Measurements from ENCODE around the gene PFKFB3.

PFKFB3 gene

DNA sequence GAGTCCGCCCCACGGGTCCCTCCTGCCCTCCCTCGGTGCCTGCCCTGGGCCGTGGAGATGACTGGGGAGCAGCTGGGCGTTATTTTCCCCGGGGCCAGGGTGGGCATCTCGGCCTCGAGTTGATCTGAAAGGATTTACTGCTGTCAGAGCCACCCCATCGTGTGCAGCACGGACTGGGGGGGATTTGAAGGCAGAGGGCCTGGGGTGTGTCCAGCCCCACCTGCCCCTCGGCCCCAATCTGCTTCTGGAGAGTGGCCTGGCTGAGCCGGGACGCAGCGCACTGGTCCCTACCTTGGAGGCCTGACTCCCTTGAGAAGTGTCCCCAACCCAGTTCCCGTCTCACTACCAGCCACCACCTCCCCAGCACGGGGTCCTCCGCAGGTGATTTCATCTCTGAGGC lies 24.2 kb upstream of the PFKFB3 start:
- H3K27me3 ChIP-seq (ENCODE audit: low read length), result no peaks in the 10 kb centered on the region
- no peak overlapping the region for H3K27ac ChIP-seq (ENCODE audit: low read depth, low read length)
- H3K4me2 ChIP-seq (ENCODE audit: low read depth, low read length, poor library complexity, severe bottlenecking), result no peak overlapping the region
- no peaks in the 10 kb centered on the region for H4K20me1 ChIP-seq (ENCODE audit: low read depth, low read length)
- H3K79me2 ChIP-seq (ENCODE audit: insufficient read depth, low read length), result peaks cover 27% of the 10 kb centered on the region; the same call in 1 of the 2 replicates
- TF ChIP-seq EZH2phosphoT487 (conservative IDR thresholded peaks at IDR 0.05; ENCODE audit: low read length), result no peak
- no peak overlapping the region for H3K4me3 ChIP-seq (ENCODE audit: insufficient read depth, low read length, poor library complexity, severe bottlenecking)
- H3F3A ChIP-seq (ENCODE audit: insufficient read depth), result no peaks in the 10 kb centered on the region
- H3K36me3 ChIP-seq (ENCODE audit: low read length), result no peaks in the 10 kb centered on the region
- no peak overlapping the region for H3K9ac ChIP-seq (ENCODE audit: low read length)
- no peaks in the 10 kb centered on the region for H3K9me3 ChIP-seq (ENCODE audit: insufficient read depth, low read length)
- no peak overlapping the region for H2AFZ ChIP-seq (ENCODE audit: low read depth, low read length, severe bottlenecking)
- H3K9me2 ChIP-seq (replicated peaks; ENCODE audit: insufficient read depth, low read length), result no peaks in the 10 kb centered on the region

DNA sequence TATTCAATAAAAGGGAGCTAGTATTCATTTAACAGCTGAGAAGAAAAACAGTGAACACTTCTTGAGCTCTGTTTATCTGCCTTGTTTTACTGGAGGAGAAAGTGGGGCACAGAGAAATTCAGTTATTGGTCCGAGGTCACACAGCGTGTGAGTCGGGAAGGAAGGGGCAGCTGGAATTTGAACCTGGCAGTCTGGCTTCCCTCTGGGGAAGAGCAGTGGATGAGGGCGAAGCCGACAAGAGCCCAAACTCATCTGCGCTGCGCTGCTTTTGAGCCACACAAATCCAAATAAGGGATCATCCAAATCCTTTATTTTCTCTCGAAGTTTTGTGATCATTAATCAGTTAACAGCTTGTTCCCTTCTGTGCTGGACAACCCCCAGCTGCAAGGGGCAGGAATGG lies 23.7 kb upstream of the PFKFB3 start:
- Histone ChIP-seq H3K4me2 (ENCODE audit: low read depth, low read length, poor library complexity, severe bottlenecking) (no peak overlapping the region), H3K36me3 (ENCODE audit: low read length) (no peaks in the 10 kb centered on the region), H4K20me1 (ENCODE audit: low read depth, low read length) (no peaks in the 10 kb centered on the region), H3F3A (ENCODE audit: insufficient read depth) (no peaks in the 10 kb centered on the region), H2AFZ (ENCODE audit: low read depth, low read length, severe bottlenecking) (no peak overlapping the region), H3K9ac (ENCODE audit: low read length) (no peak overlapping the region), H3K79me2 (ENCODE audit: insufficient read depth, low read length) (peaks cover 23% of the 10 kb centered on the region; the same call in 1 of the 2 replicates), H3K9me2 (replicated peaks; ENCODE audit: insufficient read depth, low read length) (no peaks in the 10 kb centered on the region), H3K27ac (ENCODE audit: low read depth, low read length) (no peak overlapping the region), H3K27me3 (ENCODE audit: low read length) (no peaks in the 10 kb centered on the region), H3K4me3 (ENCODE audit: insufficient read depth, low read length, poor library complexity, severe bottlenecking) (no peak overlapping the region), H3K9me3 (ENCODE audit: insufficient read depth, low read length) (no peaks in the 10 kb centered on the region)
- TF ChIP-seq EZH2phosphoT487 (conservative IDR thresholded peaks at IDR 0.05; ENCODE audit: low read length), result no peak
- TF ChIP-seq, protein P1, sequence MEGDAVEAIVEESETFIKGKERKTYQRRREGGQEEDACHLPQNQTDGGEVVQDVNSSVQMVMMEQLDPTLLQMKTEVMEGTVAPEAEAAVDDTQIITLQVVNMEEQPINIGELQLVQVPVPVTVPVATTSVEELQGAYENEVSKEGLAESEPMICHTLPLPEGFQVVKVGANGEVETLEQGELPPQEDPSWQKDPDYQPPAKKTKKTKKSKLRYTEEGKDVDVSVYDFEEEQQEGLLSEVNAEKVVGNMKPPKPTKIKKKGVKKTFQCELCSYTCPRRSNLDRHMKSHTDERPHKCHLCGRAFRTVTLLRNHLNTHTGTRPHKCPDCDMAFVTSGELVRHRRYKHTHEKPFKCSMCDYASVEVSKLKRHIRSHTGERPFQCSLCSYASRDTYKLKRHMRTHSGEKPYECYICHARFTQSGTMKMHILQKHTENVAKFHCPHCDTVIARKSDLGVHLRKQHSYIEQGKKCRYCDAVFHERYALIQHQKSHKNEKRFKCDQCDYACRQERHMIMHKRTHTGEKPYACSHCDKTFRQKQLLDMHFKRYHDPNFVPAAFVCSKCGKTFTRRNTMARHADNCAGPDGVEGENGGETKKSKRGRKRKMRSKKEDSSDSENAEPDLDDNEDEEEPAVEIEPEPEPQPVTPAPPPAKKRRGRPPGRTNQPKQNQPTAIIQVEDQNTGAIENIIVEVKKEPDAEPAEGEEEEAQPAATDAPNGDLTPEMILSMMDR (IDR thresholded peaks at IDR 0.05; ENCODE audit: insufficient read depth, low read length, poor library complexity, severe bottlenecking), result no peak

DNA sequence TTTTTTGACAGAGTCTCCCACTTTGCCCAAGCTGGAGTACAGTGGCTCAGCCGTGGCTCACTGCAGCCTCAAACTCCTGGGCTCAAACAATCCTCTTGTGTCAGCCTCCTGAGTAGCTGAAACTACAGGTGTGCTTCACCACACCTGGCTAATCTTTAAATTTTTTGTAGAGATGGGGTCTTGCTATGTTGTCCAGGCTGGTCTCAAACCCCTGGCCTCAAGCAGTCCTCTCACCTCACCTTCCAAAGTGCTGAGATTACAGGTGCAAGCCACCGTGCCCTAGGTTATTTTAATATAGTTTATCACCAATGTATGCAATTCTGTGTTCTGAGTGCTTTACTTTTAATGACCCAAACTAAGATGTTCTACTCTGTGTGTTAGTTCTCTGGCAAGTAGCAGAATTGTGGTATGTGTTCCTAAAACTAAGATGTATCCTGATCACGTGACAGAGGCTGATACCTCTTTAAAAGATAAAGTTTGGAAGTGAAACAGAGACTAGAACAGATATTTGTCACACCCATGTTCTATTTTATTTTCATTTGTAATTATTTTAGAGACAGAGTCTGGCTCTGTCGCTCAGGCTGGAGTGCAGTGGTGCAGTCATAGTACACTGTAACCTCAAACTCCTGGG lies 22.1 kb upstream of the PFKFB3 start:
- no peaks in the 10 kb centered on the region for H3K27me3 ChIP-seq (ENCODE audit: low read length)
- no peaks in the 10 kb centered on the region for H3K36me3 ChIP-seq (ENCODE audit: low read length)
- H3K4me2 ChIP-seq (ENCODE audit: low read depth, low read length, poor library complexity, severe bottlenecking), result no peak overlapping the region
- TF ChIP-seq, protein P1 (IDR thresholded peaks at IDR 0.05; ENCODE audit: insufficient read depth, low read length, poor library complexity, severe bottlenecking), result no peak
- TF ChIP-seq EZH2phosphoT487 (conservative IDR thresholded peaks at IDR 0.05; ENCODE audit: low read length), result no peak
- H3K4me3 ChIP-seq (ENCODE audit: insufficient read depth, low read length, poor library complexity, severe bottlenecking), result no peak overlapping the region
- no peaks in the 10 kb centered on the region for H3K9me3 ChIP-seq (ENCODE audit: insufficient read depth, low read length)
- H3K27ac ChIP-seq (ENCODE audit: low read depth, low read length), result no peak overlapping the region
- no peaks in the 10 kb centered on the region for H4K20me1 ChIP-seq (ENCODE audit: low read depth, low read length)
- H3K9me2 ChIP-seq (replicated peaks; ENCODE audit: insufficient read depth, low read length), result no peaks in the 10 kb centered on the region
- H3K79me2 ChIP-seq (ENCODE audit: insufficient read depth, low read length), result peaks cover 17% of the 10 kb centered on the region; the same call in 1 of the 2 replicates
- H3F3A ChIP-seq (ENCODE audit: insufficient read depth), result no peaks in the 10 kb centered on the region
- H3K9ac ChIP-seq (ENCODE audit: low read length), result no peak overlapping the region
- H2AFZ ChIP-seq (ENCODE audit: low read depth, low read length, severe bottlenecking), result no peak overlapping the region

DNA sequence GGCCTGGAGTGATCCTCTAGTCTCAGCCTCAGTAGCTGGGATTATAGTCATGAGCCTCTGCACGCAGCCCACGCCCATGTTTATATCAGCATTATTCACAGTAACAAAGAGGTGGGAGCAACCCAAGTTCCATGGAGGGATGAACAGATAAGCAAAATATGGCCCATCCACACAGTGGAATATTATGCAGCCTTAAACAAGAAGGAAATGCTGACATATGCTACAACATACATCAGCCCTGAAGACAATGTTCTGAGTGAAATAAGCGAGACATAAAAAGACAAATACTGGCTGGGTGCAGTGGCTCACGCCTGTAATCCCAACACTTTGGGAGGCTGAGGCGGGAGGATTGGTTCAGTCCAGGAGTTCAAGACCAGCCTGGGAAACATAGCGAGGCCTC lies 21.5 kb upstream of the PFKFB3 start:
- Histone ChIP-seq H4K20me1 (ENCODE audit: low read depth, low read length) (no peaks in the 10 kb centered on the region), H2AFZ (ENCODE audit: low read depth, low read length, severe bottlenecking) (no peak overlapping the region), H3K4me3 (ENCODE audit: insufficient read depth, low read length, poor library complexity, severe bottlenecking) (no peak overlapping the region), H3K79me2 (ENCODE audit: insufficient read depth, low read length) (peaks cover 10% of the 10 kb centered on the region; the same call in 1 of the 2 replicates), H3F3A (ENCODE audit: insufficient read depth) (no peaks in the 10 kb centered on the region), H3K36me3 (ENCODE audit: low read length) (no peaks in the 10 kb centered on the region), H3K27ac (ENCODE audit: low read depth, low read length) (no peak overlapping the region), H3K9me3 (ENCODE audit: insufficient read depth, low read length) (no peaks in the 10 kb centered on the region), H3K27me3 (ENCODE audit: low read length) (no peaks in the 10 kb centered on the region), H3K9me2 (replicated peaks; ENCODE audit: insufficient read depth, low read length) (no peaks in the 10 kb centered on the region), H3K9ac (ENCODE audit: low read length) (no peak overlapping the region), H3K4me2 (ENCODE audit: low read depth, low read length, poor library complexity, severe bottlenecking) (no peak overlapping the region)
- TF ChIP-seq, protein P1 (IDR thresholded peaks at IDR 0.05; ENCODE audit: insufficient read depth, low read length, poor library complexity, severe bottlenecking), result no peak
- no peak for TF ChIP-seq EZH2phosphoT487 (conservative IDR thresholded peaks at IDR 0.05; ENCODE audit: low read length)

All from SU-DHL-6 (cell line).